ENCODE data around the gene HSDL2. TPM values are rescaled to one million over a fixed set of nuclear protein-coding genes. Genes with fewer than 3 reads are reported as not detected.

Gene HSDL2
- total RNA-seq, 3 donors from 2014 or later: 35.7 to 40.8 (median 38.1) TPM

- ATAC-seq: no peak
- Histone ChIP-seq H3K36me3 (ENCODE audit: low read depth) (no peaks in the 10 kb centered on the region), H3K4me3 (no peak overlapping the region), H3K4me1 (ENCODE audit: low read depth) (peaks cover 15% of the 10 kb centered on the region), H3K9me3 (no peaks in the 10 kb centered on the region)
- intact Hi-C loops (cut with DNase I, micrococcal nuclease): no loop called here
- no peak for TF ChIP-seq CTCF (IDR thresholded peaks at IDR 0.05)
- DNase-seq: no peak
These were observed 2.8 kb upstream of the HSDL2 start for GRCh38 chr9:112377087-112377486.

- peaks cover 18% of the 10 kb centered on the region for H3K4me1 ChIP-seq (ENCODE audit: low read depth)
- no peak for TF ChIP-seq CTCF (IDR thresholded peaks at IDR 0.05)
- H3K9me3 ChIP-seq: no peaks in the 10 kb centered on the region
- DNase-seq (no peak), ATAC-seq (no peak)
- intact Hi-C loops (cut with DNase I, micrococcal nuclease): no loop called here
- no peaks in the 10 kb centered on the region for H3K36me3 ChIP-seq (ENCODE audit: low read depth)
- no peak overlapping the region for H3K4me3 ChIP-seq
These were observed 2.1 kb upstream of the HSDL2 start for GRCh38 chr9:112377684-112378327.

GRCh38 chr9:112378328-112379176 is 1.4 kb upstream of the HSDL2 start:
- peaks cover 18% of the 10 kb centered on the region for H3K4me1 ChIP-seq (ENCODE audit: low read depth)
- ATAC-seq (peak; percentile 37), DNase-seq (peak; percentile 55 to 62 (median 59))
- H3K4me3 ChIP-seq: peak overlapping the region; percentile 36
- H3K9me3 ChIP-seq: no peaks in the 10 kb centered on the region
- no peaks in the 10 kb centered on the region for H3K36me3 ChIP-seq (ENCODE audit: low read depth)
- intact Hi-C loops (cut with DNase I, micrococcal nuclease): no loop called here
- TF ChIP-seq CTCF (IDR thresholded peaks at IDR 0.05): no peak

GRCh38 chr9:112379177-112380101 is 469 bp upstream of the HSDL2 start:
- DNase-seq (peak; percentile 100), ATAC-seq (peak; percentile 97)
- TF ChIP-seq CTCF (IDR thresholded peaks at IDR 0.05): no peak
- H3K4me1 ChIP-seq (ENCODE audit: low read depth): peaks cover 18% of the 10 kb centered on the region
- H3K9me3 ChIP-seq: no peaks in the 10 kb centered on the region
- intact Hi-C loops (cut with DNase I, micrococcal nuclease): no loop called here
- H3K4me3 ChIP-seq: peak overlapping the region; percentile 36
- no peaks in the 10 kb centered on the region for H3K36me3 ChIP-seq (ENCODE audit: low read depth)

- no peaks in the 10 kb centered on the region for H3K9me3 ChIP-seq
- intact Hi-C loops (cut with DNase I, micrococcal nuclease): no loop called here
- TF ChIP-seq CTCF (IDR thresholded peaks at IDR 0.05): no peak
- no peaks in the 10 kb centered on the region for H3K36me3 ChIP-seq (ENCODE audit: low read depth)
- H3K4me1 ChIP-seq (ENCODE audit: low read depth): peaks cover 21% of the 10 kb centered on the region
- ATAC-seq (no peak), DNase-seq (no peak)
- H3K4me3 ChIP-seq: peak overlapping the region; percentile 36
These were observed 915 bp downstream of the HSDL2 start for GRCh38 chr9:112380825-112381221.
